Gastroesophageal sphincter (tissue), 3 donors: ENCODE measurements around the gene RHOG.

Experiments used
- CTCF ChIP-seq, 4 experiments: fragments of 200-600 bp in 2 of 4; fragments of 450-650 bp in 2 of 4; sonication (generic) in 1 of 4; IDR thresholded peaks; one replicate each; pipeline ENCODE4 v1.5.1; 2017 to 2019; ENCODE audit warnings: antibody characterized with exemption in 4 of 4, mild to moderate bottlenecking in 2 of 4, moderate library complexity in 2 of 4
- EP300 ChIP-seq: sonication (generic); formaldehyde crosslinking; IDR thresholded peaks from one replicate; pipeline ENCODE4 v1.6.1; 2017; ENCODE audit warnings: antibody characterized with exemption, mild to moderate bottlenecking
- POLR2A ChIP-seq, 2 donors: fragments of 450-650 bp; IDR thresholded peaks; one replicate each; pipeline ENCODE4 v1.6.1; 2017; ENCODE audit warnings: antibody characterized with exemption in 2 of 2, mild to moderate bottlenecking in 2 of 2, moderate library complexity in 1 of 2
- POLR2AphosphoS5 ChIP-seq: sonication (generic); formaldehyde crosslinking; IDR thresholded peaks from one replicate; pipeline ENCODE4 v1.6.1; 2017; ENCODE audit warnings: antibody characterized with exemption

DNA sequence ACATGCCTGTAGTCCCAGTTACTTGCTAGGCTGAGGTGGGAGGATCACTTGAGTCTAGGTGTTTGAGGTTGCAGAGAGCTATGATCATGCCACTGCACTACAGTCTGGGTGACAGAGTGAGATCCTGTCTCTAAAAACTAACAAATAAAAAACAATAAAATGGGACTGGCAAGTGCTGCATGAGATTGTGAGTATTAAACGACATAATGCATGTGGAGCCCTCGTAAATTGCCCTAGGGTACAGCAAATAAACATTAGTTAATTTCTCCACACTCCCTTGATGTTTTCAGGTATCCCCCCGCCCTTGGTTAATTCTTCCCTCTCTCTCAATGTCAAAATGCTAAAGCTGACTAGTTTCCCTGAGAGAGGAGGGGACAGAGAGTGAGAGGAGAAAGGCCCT, 4.9 kb upstream of the RHOG start:
- TF ChIP-seq POLR2AphosphoS5 (no peak), CTCF (IDR thresholded peaks at IDR 0.05) (no peak), POLR2A (IDR thresholded peaks at IDR 0.05) (no peak), EP300 (no peak)
